Memory B cell (primary cell): ENCODE data around the gene CKS2.

Source experiments
- ATAC-seq: fragments of 150-1000 bp; cut with Tn5 transposase; 2 replicates; pipeline ENCODE4 v1.10.0; 2021; ENCODE audit warnings: low read depth, mild to moderate bottlenecking, moderate library complexity
- DNase-seq, 2 donors: peaks; one replicate each; pipeline ENCODE4 v3.0.0; 2022; ENCODE audit warnings: low spot score in 2 of 2
- H3K27ac Mint-ChIP-seq: one replicate; pipeline ENCODE4 v1.8.0; 2022; ENCODE audit warnings: mild to moderate bottlenecking, moderate library complexity, mixed read lengths
- H3K27me3 Mint-ChIP-seq: one replicate; pipeline ENCODE4 v1.8.0; 2022; ENCODE audit warnings: mixed read lengths
- H3K36me3 Mint-ChIP-seq: one replicate; pipeline ENCODE4 v1.8.0; 2022; ENCODE audit warnings: mild to moderate bottlenecking, mixed read lengths
- H3K4me1 Mint-ChIP-seq: one replicate; pipeline ENCODE4 v1.8.0; 2022; ENCODE audit warnings: mixed read lengths
- H3K4me3 Mint-ChIP-seq: one replicate; pipeline ENCODE4 v1.8.0; 2022; ENCODE audit warnings: mild to moderate bottlenecking, moderate library complexity, mixed read lengths
- H3K9me3 Mint-ChIP-seq: one replicate; pipeline ENCODE4 v1.8.0; 2022; ENCODE audit warnings: mixed read lengths

The CKS2 gene

DNA sequence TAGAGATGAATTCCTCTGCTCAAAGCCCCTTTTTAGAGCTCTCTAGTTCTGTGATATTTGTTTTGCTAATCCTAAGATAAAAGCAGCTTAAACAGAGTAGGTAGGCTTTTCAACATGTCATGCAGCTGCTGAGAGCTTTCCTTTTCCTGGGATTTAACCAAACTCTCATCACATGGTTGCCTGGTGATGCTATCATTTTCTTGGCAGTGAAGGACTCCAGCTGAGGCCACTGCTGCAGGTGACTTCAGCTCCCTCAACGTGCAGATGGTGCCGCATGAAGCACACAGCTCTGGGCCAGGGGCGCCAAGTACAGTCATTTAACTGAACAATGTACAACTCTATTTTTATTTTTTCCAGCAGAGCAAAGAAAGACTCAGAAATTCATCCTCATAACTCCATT lies 49.5 kb downstream of the CKS2 start:
- DNase-seq (no peak), ATAC-seq (no peak)
- Mint-ChIP-seq H3K4me1 (no peaks in the 10 kb centered on the region), H3K9me3 (no peaks in the 10 kb centered on the region), H3K27ac (peak overlapping the region; percentile 75), H3K36me3 (peaks cover 32% of the 10 kb centered on the region), H3K27me3 (no peaks in the 10 kb centered on the region), H3K4me3 (no peak overlapping the region)

DNA sequence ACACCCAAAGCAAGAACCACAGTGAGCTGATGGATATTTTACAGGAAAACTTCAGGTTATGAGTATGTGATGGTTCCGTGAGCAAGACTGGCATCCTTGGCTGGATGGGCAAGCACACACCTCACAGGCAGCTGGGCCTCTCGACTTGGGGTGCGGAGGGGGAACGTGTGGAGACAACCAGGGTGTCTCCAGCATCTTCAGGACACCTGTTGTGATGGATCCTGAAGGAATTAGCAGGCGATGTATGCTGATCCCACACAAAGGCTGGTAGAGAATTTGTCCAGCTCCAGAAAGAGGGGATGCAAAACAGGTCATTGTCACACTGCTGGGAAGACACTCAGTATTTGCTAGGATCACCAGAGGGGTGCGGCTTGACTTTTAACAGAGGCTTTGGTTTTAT lies 50.0 kb downstream of the CKS2 start:
- Mint-ChIP-seq H3K4me3 (no peak overlapping the region), H3K4me1 (no peaks in the 10 kb centered on the region), H3K36me3 (peaks cover 30% of the 10 kb centered on the region), H3K9me3 (no peaks in the 10 kb centered on the region), H3K27me3 (no peaks in the 10 kb centered on the region), H3K27ac (peak overlapping the region; percentile 75)
- DNase-seq (no peak), ATAC-seq (no peak)

DNA sequence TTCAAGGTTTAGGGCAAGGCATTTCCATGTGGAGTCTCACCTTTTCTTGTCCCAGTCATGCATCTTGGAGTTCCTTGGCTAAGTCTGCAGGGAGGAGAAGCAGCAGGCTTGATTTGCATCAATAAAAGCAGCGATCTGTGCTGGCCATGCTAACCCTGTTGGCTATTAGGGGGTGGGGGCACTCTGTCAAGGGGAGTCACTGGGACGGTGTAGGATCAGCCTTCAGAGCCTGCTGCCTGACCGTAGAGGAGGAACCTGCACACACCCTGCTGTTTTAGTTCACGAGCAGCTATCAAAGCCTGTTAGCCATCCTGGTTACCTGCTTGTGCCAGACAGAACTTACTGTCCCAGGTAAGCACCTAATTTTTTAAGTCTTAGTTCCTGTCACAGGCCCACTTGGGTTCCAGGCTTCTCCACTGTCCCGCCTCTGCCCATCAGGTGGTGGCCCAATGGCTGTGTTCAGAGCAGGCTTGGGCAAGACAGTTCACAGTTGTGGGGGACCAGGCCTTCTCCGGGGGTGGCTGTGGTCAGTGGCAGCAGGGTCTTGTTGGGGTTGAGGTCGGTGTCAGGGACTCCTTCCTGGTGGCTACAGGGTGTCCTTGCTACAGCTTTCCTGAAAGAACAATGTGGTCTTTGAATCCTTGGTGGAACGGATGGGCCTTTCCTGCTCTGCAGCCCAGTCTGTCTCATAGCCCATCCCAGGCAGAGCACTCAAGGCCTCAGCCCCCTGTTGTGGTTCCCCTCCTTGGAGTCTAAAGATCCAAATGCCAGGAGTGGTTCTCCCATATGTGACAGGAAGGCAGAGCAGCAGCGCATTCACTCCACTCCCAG lies 51.0 kb downstream of the CKS2 start:
- no peak for ATAC-seq
- H3K27me3 Mint-ChIP-seq = no peaks in the 10 kb centered on the region
- H3K36me3 Mint-ChIP-seq = peaks cover 26% of the 10 kb centered on the region
- H3K4me3 Mint-ChIP-seq = no peak overlapping the region
- H3K27ac Mint-ChIP-seq = peak overlapping the region; percentile 38
- no peaks in the 10 kb centered on the region for H3K4me1 Mint-ChIP-seq
- DNase-seq = no peak
- no peaks in the 10 kb centered on the region for H3K9me3 Mint-ChIP-seq

DNA sequence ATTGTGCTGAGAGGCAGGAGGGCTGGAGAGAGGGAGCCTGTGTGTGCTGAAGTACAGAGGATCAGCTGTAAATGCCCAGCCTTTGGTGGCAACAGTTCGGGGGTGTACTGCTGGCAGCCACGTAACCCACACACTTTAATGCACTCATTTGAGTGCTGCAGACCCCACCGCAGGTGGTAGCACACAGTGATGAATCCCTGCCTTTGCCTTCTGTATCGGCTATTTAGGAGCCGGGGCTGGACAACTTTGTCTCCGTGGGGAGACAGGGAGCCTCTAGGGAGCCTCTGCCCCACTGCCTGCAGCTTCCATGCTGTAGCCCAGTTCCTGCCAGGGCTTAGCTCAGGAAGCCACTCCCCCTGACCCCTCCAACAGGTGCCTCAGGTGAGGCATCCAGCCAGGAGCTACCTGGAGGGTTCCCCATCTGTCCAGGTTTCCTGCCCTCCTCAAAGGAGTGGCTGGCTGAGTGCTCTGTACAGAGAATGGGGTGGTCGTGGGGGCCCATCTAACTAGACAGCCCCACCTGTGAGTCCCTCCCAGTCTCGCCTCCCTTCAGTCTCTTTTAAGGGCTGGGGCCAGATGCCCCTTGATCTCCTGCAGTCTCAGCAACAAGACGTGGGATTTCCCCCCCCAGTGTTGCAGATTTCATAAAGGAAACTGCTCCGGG lies 51.8 kb downstream of the CKS2 start:
- no peak for DNase-seq
- no peak overlapping the region for H3K4me3 Mint-ChIP-seq
- H3K9me3 Mint-ChIP-seq = no peaks in the 10 kb centered on the region
- H3K36me3 Mint-ChIP-seq = peaks cover 26% of the 10 kb centered on the region
- no peaks in the 10 kb centered on the region for H3K4me1 Mint-ChIP-seq
- H3K27me3 Mint-ChIP-seq = no peaks in the 10 kb centered on the region
- no peak for ATAC-seq
- peak overlapping the region; percentile 38 for H3K27ac Mint-ChIP-seq

- H3K9me3 Mint-ChIP-seq = no peaks in the 10 kb centered on the region
- peaks cover 26% of the 10 kb centered on the region for H3K36me3 Mint-ChIP-seq
- H3K4me1 Mint-ChIP-seq = no peaks in the 10 kb centered on the region
- no peaks in the 10 kb centered on the region for H3K27me3 Mint-ChIP-seq
- DNase-seq (no peak), ATAC-seq (no peak)
- H3K4me3 Mint-ChIP-seq = no peak overlapping the region
- H3K27ac Mint-ChIP-seq = no peak overlapping the region
Measured at GRCh38 chr9:89363311-89363670, 52.3 kb downstream of the CKS2 start.

GRCh38 chr9:89363921-89364665 lies 53.1 kb downstream of the CKS2 start:
- Mint-ChIP-seq H3K27me3 (no peaks in the 10 kb centered on the region), H3K4me3 (no peak overlapping the region), H3K9me3 (no peaks in the 10 kb centered on the region), H3K36me3 (peaks cover 19% of the 10 kb centered on the region), H3K27ac (no peak overlapping the region), H3K4me1 (no peaks in the 10 kb centered on the region)
- ATAC-seq (no peak), DNase-seq (no peak)

DNA sequence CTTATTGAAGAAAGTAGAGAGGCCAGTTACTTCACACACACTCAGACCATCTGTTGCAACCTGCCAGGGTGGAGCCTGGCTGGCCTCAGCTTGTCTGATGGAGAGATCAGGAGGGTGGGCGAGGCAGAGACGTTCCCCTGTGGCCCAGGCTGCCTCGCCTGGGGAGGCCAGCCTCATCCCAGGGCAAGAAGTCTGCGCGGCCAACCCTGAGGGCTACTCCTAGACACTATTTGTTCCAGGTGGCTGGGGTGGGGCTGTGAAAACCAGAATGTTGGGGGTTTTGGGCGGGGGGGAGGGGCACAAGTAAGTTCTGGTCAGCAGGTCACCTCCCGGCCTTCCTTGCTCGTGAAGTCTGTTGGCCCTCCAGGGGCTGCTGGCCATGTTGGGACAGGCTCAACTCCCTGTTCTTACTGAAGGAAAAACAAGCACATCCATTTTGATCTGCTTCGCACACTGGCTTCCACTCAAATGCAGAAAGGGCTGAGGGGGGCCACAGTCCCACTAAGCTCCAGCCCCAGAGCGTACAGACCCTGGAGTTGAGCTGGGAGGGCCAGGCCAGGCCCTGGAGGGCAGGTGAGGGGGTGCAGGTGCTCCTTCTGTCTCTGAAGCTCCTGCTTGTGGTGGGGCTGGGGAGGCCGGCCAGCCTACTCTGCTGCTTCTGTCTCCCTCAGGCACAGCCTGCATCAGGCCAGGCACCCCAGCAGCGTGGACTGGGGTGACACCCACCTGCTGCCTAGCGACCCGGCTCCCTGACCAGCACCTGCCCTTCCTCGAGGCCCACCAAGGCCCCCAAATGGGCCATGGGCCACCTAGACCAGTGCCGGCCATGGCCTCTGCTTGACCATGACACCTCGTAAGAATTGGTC lies 53.9 kb downstream of the CKS2 start:
- no peaks in the 10 kb centered on the region for H3K4me1 Mint-ChIP-seq

DNA sequence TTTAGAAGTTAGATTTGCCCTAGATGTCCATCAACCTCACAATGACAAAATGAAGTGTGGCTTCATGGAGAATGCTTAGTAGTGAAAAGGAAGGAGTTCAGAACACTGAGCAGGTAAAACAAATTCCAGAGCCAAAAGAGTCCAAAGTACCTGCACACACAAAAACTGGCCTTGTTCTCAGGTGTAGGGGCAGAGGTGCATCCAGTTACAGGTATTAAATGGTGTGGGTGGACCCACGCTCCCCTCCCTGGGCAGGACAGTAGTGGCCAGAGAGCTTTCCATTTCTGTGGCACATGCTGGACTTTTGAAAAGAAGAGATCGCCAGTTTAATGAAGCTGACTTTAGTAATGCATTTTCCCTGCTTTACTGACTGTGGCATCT lies 54.5 kb downstream of the CKS2 start:
- ATAC-seq (no peak), DNase-seq (no peak)
- no peaks in the 10 kb centered on the region for H3K27me3 Mint-ChIP-seq
- H3K4me3 Mint-ChIP-seq = no peak overlapping the region
- H3K27ac Mint-ChIP-seq = no peak overlapping the region
- no peaks in the 10 kb centered on the region for H3K4me1 Mint-ChIP-seq
- H3K36me3 Mint-ChIP-seq = peaks cover 13% of the 10 kb centered on the region
- H3K9me3 Mint-ChIP-seq = no peaks in the 10 kb centered on the region

More for the DNA sequence above, 53.9 kb downstream of the CKS2 start:
- no peaks in the 10 kb centered on the region for H3K27me3 Mint-ChIP-seq
- no peak overlapping the region for H3K27ac Mint-ChIP-seq
- no peaks in the 10 kb centered on the region for H3K9me3 Mint-ChIP-seq
- ATAC-seq = no peak
- H3K36me3 Mint-ChIP-seq = peaks cover 17% of the 10 kb centered on the region
- no peak overlapping the region for H3K4me3 Mint-ChIP-seq
- DNase-seq = no peak
